ENCODE measurements around the gene FOXO4.

Gene FOXO4

GRCh38 chrX:71081330-71082123 is 14.1 kb upstream of the FOXO4 start:
- no peaks in the 10 kb centered on the region for H3K27me3 ChIP-seq (replicated peaks; ENCODE audit: control insufficient read depth, insufficient read depth, low read length)
- no peak for DNase-seq (ENCODE audit: extremely low read depth, insufficient read length)

GRCh38 chrX:71082124-71082647 is 13.5 kb upstream of the FOXO4 start:
- Histone ChIP-seq H3K4me3 (replicated peaks; ENCODE audit: low read depth, low read length) (no peak overlapping the region), H3K36me3 (ENCODE audit: control insufficient read depth, insufficient read depth, low read length) (no peaks in the 10 kb centered on the region), H3K27me3 (replicated peaks; ENCODE audit: control insufficient read depth, insufficient read depth, low read length) (no peaks in the 10 kb centered on the region)
- TF ChIP-seq CTCF (IDR thresholded peaks at IDR 0.05; ENCODE audit: insufficient read depth, low read length, poor library complexity, severe bottlenecking), result no peak
- no peak for DNase-seq (ENCODE audit: extremely low read depth, insufficient read length)

More at GRCh38 chrX:71081330-71082123, 14.1 kb upstream of the FOXO4 start:
- Histone ChIP-seq H3K36me3 (ENCODE audit: control insufficient read depth, insufficient read depth, low read length) (no peaks in the 10 kb centered on the region), H3K4me3 (replicated peaks; ENCODE audit: low read depth, low read length) (no peak overlapping the region)
- no peak for TF ChIP-seq CTCF (IDR thresholded peaks at IDR 0.05; ENCODE audit: insufficient read depth, low read length, poor library complexity, severe bottlenecking)

GRCh38 chrX:71082822-71083221 is 12.8 kb upstream of the FOXO4 start:
- H3K27me3 ChIP-seq (replicated peaks; ENCODE audit: control insufficient read depth, insufficient read depth, low read length), result no peaks in the 10 kb centered on the region
- H3K4me3 ChIP-seq (replicated peaks; ENCODE audit: low read depth, low read length), result no peak overlapping the region
- no peaks in the 10 kb centered on the region for H3K36me3 ChIP-seq (ENCODE audit: control insufficient read depth, insufficient read depth, low read length)
- TF ChIP-seq CTCF (IDR thresholded peaks at IDR 0.05; ENCODE audit: insufficient read depth, low read length, poor library complexity, severe bottlenecking), result no peak
- no peak for DNase-seq (ENCODE audit: extremely low read depth, insufficient read length)

GRCh38 chrX:71085900-71086299 is 9.8 kb upstream of the FOXO4 start:
- H3K36me3 ChIP-seq (ENCODE audit: control insufficient read depth, insufficient read depth, low read length), result no peaks in the 10 kb centered on the region
- H3K4me3 ChIP-seq (replicated peaks; ENCODE audit: low read depth, low read length), result no peak overlapping the region
- no peak for TF ChIP-seq CTCF (IDR thresholded peaks at IDR 0.05; ENCODE audit: insufficient read depth, low read length, poor library complexity, severe bottlenecking)
- H3K27me3 ChIP-seq (replicated peaks; ENCODE audit: control insufficient read depth, insufficient read depth, low read length), result no peaks in the 10 kb centered on the region
- DNase-seq (ENCODE audit: extremely low read depth, insufficient read length), result no peak

- no peak for TF ChIP-seq CTCF (IDR thresholded peaks at IDR 0.05; ENCODE audit: insufficient read depth, low read length, poor library complexity, severe bottlenecking)
- no peak overlapping the region for H3K4me3 ChIP-seq (replicated peaks; ENCODE audit: low read depth, low read length)
- no peaks in the 10 kb centered on the region for H3K36me3 ChIP-seq (ENCODE audit: control insufficient read depth, insufficient read depth, low read length)
- no peak for DNase-seq (ENCODE audit: extremely low read depth, insufficient read length)
- no peaks in the 10 kb centered on the region for H3K27me3 ChIP-seq (replicated peaks; ENCODE audit: control insufficient read depth, insufficient read depth, low read length)
These were observed 4.4 kb upstream of the FOXO4 start for GRCh38 chrX:71091263-71091662.

All from GM06990 (cell line).